ENCODE results near the gene KRTAP5-1. TPM values are rescaled to one million over a fixed set of nuclear protein-coding genes. Genes with fewer than 3 reads are reported as not detected.

Gene KRTAP5-1
- total RNA-seq, 1 experiment from 2014 or later = not detected

DNA sequence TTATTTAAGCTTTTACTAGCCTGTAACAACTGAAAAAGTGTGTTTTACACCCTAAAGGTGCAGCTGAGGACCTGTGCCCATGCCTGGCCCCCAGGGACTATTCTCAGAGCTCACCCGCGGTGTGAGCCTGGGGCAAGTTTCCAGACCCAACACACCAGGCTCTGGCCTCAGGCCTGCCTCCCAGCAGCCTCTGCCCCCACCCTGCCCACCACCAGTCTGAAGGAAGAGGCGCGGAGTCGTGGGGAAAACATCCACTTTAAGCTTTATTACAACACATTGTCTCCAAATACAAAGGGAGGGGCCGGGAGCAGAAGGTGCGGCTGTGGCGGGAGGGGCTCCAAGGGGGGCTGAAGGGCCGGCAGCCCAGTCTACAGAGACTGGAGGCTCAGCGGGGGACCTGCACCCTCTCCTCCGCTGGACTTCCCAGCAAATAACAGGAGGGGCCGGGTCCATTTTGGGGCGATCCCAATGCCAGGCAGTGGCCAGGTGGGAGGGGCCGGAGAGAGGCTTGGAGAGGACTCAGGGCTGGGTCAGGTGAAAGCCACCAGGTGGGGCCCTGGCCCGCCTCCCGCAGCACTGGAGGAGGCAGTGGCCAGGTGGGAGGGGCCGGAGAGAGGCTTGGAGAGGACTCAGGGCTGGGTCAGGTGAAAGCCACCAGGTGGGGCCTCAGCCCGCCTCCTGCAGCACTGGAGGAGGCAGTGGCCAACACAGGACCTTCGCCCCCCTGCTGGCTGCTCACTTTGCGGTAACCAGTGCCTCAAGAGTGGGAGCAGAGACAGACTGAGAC lies 31.1 kb downstream of the KRTAP5-1 start:
- Histone ChIP-seq H3K4me3 (ENCODE audit: low read length) (no peak overlapping the region), H3F3A (ENCODE audit: low read length, unreplicated experiment) (no peaks in the 10 kb centered on the region), H3K4me1 (ENCODE audit: insufficient read depth, low read length) (peaks cover 18% of the 10 kb centered on the region), H2AFZ (ENCODE audit: low read length) (peak overlapping the region; percentile 48; the same call in 1 of the 2 replicates), H3K9me3 (ENCODE audit: low read length) (no peaks in the 10 kb centered on the region), H3K27me3 (ENCODE audit: low read length) (no peaks in the 10 kb centered on the region), H3K27ac (ENCODE audit: low read length) (no peak overlapping the region), H3K9ac (ENCODE audit: low read length) (no peak overlapping the region), H3K9me2 (replicated peaks; ENCODE audit: low read length) (no peaks in the 10 kb centered on the region), H3K79me2 (ENCODE audit: low read length) (no peaks in the 10 kb centered on the region), H3K36me3 (ENCODE audit: low read depth, low read length) (no peaks in the 10 kb centered on the region), H3K4me2 (ENCODE audit: low read length) (peak overlapping the region; percentile 73), H4K20me1 (ENCODE audit: low read length) (no peaks in the 10 kb centered on the region)
- ChIA-PET CTCF (interaction anchor here (1.9 kb wide), 1 partner anchor 21 kb away, joined by 10 read pairs; no protein-coding TSS in a partner anchor), POLR2A (ENCODE audit: unreplicated experiment) (no interaction called here)
- intact Hi-C loops (cut with micrococcal nuclease) = no loop called here
- no TSS peak for BruUV-seq (replicated peaks)
- peak; percentile 73 for DNase-seq
- TF ChIP-seq EZH2phosphoT487 (IDR thresholded peaks at IDR 0.05; ENCODE audit: borderline replicate concordance, low read length) = no peak
- TF ChIP-seq, protein P1, sequence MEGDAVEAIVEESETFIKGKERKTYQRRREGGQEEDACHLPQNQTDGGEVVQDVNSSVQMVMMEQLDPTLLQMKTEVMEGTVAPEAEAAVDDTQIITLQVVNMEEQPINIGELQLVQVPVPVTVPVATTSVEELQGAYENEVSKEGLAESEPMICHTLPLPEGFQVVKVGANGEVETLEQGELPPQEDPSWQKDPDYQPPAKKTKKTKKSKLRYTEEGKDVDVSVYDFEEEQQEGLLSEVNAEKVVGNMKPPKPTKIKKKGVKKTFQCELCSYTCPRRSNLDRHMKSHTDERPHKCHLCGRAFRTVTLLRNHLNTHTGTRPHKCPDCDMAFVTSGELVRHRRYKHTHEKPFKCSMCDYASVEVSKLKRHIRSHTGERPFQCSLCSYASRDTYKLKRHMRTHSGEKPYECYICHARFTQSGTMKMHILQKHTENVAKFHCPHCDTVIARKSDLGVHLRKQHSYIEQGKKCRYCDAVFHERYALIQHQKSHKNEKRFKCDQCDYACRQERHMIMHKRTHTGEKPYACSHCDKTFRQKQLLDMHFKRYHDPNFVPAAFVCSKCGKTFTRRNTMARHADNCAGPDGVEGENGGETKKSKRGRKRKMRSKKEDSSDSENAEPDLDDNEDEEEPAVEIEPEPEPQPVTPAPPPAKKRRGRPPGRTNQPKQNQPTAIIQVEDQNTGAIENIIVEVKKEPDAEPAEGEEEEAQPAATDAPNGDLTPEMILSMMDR (conservative IDR thresholded peaks at IDR 0.05; ENCODE audit: low read depth, low read length) = peak; percentile 47
- ATAC-seq = peak; percentile 56

DNA sequence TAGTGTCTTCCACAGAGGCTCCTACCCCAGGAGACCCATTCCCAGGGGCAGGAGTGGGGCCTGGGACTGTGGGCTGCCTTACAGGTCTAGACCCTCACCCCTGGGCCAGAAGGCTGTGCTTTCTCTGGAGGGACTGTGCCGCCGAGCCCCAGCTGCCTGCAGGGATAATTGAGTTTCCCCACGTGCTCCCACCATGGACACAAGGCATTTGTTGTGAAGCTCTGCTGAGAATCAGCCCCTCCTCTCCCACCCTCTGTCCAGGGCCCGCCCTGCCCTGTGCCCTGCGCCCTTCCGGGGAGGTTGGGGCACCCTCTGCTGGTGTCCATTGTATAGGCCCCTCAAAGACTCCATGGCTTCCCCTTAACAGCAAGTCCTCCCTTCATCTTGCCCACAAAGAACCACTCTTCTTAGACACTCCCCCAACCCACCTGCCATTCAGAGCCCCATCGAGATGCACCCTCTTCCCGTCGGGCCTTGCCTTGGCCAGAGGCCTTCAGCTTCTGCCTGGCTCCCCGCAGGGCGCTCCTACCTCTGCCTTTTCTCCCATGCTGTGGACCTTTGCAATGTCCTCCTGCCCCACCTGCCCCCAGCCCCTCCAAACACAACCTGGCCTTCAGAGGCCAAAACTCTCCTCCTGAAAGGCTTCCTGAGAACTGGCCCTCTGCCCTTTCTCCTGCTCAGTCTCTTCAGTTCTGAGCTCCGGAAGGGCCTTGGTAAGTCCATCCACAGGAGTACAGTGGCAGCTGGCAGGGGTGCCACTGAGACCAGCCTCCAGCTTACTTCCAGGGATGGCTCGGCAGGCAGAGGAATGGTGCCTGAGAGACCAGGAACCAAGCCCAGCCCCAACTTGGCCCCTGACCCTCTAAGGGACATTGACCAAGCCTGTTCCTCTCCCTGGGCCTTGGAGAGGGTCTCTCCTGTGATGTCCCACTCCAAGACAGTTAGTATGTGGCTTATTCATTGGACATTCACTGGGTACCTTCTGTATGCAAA lies 35.4 kb downstream of the KRTAP5-1 start:
- intact Hi-C loops (cut with micrococcal nuclease) = no loop called here
- no peaks in the 10 kb centered on the region for H4K20me1 ChIP-seq (ENCODE audit: low read length)
- H3K9me2 ChIP-seq (replicated peaks; ENCODE audit: low read length) = no peaks in the 10 kb centered on the region
- TF ChIP-seq, protein P1 (conservative IDR thresholded peaks at IDR 0.05; ENCODE audit: low read depth, low read length) = no peak
- TF ChIP-seq EZH2phosphoT487 (IDR thresholded peaks at IDR 0.05; ENCODE audit: borderline replicate concordance, low read length) (no peak), EZH2 (IDR thresholded peaks at IDR 0.05; ENCODE audit: low read length, unreplicated experiment) (no peak)
- H3F3A ChIP-seq (ENCODE audit: low read length, unreplicated experiment) = no peaks in the 10 kb centered on the region
- H3K4me2 ChIP-seq (ENCODE audit: low read length) = no peak overlapping the region
- H3K36me3 ChIP-seq (ENCODE audit: low read depth, low read length) = no peaks in the 10 kb centered on the region
- no peak overlapping the region for H3K9ac ChIP-seq (ENCODE audit: low read length)
- no peaks in the 10 kb centered on the region for H3K79me2 ChIP-seq (ENCODE audit: low read length)
- BruUV-seq (replicated peaks) = no TSS peak
- H3K9me3 ChIP-seq (ENCODE audit: low read length) = no peaks in the 10 kb centered on the region
- peaks cover 12% of the 10 kb centered on the region for H3K4me1 ChIP-seq (ENCODE audit: insufficient read depth, low read length)
- ChIA-PET CTCF (no interaction called here), POLR2A (ENCODE audit: unreplicated experiment) (no interaction called here)
- DNase-seq (no peak), ATAC-seq (no peak)
- H2AFZ ChIP-seq (ENCODE audit: low read length) = no peak overlapping the region
- H3K4me3 ChIP-seq (ENCODE audit: low read length) = no peak overlapping the region
- H3K27me3 ChIP-seq (ENCODE audit: low read length) = peaks cover 6% of the 10 kb centered on the region
- H3K27ac ChIP-seq (ENCODE audit: low read length) = no peak overlapping the region
